Tongue (tissue), 1 donor: ENCODE data around the gene TARP.
A peak's percentile ranks its signal among the peaks of the same experiment; 100 is the strongest.

Experiments
- DNase-seq: peaks from one replicate; pipeline ENCODE4 v3.0.0-alpha.2; 2015

Gene TARP

DNA sequence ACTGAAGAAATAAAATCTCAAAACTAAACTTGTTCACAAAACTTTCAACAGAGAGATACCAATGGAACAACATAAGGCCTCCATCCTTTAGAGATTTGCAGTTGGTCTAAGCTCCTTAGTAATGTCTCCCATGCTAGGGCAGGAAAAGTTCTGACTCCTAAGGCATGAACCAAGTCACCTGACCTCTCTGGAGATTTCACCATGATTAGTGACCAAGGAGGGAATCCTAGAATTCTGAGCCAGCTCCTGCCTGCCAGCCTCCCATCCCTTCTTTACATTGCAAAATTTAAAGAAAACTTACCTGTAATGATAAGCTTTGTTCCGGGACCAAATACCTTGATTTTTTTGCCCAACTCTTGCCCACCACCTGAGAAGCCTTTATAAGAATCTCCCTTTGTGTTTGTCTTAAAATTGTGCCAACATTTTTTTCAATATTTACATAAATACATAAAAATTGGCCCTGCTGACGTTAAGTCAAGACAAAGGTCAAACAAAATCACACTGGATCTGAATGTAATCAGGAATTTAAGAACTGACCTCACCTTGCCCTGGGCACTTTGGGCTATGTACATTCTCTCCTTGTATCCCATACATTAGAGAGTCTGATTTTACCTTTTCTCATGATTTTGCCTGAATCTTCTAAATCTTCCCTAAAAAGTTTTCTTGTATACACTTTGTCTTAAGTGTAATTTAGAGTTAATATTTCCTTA, at the start of gene TARP:
Gene TARP (minus strand): TSS at position 351 of the 710 bp plus-strand sequence.
- no peak for DNase-seq

DNA sequence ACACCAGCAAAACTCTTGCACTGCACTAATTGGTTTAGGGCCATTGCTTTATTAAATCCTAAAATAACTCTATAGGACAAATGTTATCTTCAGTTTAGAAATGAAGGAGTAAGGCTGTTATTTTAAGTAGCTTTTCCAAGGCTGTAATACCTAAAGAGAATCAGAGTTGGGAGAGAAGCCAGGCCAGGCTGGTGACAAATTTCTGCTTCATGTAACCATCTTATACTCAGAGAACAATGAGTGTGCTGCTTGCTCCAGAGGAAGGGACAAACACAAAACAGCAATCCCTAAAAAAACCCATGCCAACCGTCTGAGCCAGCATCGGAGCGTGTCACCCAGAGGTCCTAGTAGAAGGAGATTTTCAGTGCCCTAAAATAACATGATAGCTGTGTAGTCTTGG, 49.7 kb upstream of the TARP start:
- DNase-seq, result no peak

DNA sequence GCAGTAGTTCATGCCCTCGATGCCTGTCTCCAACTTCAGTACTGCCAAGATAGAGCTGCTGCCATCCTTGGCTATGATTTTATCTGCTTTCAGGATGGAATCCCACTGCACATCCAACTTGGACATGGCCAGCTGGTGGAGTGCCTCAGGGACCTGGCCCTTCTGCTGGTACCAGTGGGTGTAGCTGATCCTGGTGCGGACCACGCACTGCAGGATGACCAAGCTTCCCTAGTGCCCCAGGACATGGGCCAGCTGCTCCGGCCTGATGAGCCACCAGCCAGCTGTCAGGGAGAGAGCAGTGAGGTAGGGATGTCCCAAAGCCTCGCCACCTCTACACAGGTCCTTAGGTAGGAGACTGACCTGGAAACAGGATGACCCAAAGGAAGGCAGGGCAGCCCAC, 49.0 kb upstream of the TARP start:
- no peak for DNase-seq

DNA sequence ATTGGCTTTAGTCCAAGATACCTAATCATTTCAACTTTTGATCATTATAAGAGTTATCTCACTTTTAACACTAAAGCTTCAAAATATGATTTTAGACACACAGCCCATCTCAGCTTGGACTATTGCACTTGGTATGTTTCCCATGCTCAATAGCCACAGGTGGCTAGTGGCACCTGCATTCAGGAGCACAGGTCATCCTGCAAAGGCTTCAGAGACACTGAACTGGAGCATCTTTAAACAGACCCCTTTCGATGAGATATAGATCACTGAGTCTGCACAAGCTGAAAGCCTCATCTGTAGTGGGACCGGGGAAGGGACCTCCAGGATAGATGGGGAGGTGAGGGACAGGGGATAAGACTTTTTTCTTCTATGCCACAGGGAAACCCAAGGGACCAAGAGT, 48.5 kb upstream of the TARP start:
- DNase-seq, result no peak

DNA sequence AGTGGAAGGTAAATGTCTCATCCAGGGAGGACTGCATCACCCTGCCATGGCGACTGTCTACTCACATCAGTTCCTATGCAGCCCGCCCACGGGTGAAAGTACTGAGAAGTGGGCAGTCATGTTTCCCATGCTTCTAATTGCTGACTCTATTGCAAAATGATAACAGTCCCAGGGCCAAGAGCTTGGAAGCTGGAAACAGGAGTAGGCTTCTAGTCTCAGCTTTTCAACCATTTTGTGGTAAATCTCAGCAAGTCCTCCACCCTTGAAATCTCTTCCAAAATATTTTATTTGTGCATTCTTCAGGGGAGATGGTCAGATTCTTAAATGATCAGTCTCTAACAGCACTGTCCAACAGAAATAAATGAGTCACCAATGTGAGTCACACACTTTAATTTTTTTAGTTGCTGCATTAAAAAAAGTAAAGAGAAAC, 48.1 kb upstream of the TARP start:
- DNase-seq, result no peak

DNA sequence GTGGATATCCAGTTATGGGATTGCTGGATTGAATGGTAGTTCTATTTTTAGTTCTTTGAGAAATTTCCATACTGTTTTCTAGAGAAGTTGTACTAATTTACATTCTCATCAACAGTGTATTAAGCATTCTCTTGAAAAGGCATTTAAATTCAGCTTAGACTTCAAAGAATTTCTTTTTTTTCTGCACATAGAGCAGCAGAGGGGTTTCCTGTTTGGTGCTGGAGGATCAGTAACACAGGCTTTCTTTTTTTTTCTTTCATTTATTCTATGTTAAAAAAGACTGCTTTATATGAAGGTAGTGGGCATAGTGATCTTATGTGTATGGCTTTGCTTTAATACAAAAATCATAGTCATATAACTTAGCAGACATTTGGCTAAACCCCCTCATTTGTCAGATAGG, 47.6 kb upstream of the TARP start:
- no peak for DNase-seq

DNA sequence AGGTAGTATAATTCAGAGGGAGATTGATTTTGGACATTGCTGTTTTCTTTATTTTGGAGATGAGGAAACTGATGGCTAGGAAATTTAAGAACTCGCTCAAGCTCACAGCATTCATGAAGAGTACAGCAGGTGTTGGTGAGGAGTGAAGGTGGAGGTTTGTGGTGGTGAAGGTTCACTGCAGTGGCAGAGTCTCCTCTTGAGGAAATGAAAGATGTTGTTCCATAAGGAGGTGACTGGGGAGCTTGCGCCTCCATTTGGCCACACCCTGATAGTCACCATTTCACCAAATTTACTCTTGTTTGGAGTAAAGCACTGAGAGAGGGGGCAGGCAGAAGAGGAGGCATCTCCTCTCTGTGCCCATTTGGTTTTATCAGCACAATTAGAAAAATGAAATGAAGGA, 46.4 kb upstream of the TARP start:
- DNase-seq, result no peak

DNA sequence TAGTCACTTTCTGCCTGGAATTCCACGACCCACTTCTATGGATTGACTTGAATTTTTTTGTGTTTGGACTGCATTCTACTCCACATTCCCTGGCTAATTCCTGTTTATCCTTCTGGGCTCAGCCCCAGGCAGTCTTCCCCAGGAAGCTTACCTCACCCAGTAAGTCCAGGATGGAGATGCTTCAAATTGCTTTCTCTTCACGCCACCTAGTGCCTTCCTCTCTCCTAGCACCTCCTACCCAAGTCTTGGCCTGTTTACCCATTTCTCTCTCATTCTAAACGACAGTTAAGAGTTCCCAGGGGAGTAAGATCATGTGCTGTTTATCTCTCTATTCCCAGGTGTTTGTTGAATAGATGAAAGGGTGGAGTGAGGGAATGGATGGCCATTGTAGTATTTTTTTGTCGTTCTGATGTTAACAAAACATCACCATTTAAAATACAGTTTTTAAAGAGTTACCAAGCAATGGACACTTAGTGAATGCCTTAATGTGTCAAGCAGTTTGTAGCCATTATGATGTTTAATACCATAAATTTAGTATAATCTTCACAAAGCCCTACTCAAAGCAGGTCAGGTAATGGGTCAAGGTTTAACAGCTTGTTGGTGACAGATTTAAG, 45.5 kb upstream of the TARP start:
- peak; percentile 75 for DNase-seq

DNA sequence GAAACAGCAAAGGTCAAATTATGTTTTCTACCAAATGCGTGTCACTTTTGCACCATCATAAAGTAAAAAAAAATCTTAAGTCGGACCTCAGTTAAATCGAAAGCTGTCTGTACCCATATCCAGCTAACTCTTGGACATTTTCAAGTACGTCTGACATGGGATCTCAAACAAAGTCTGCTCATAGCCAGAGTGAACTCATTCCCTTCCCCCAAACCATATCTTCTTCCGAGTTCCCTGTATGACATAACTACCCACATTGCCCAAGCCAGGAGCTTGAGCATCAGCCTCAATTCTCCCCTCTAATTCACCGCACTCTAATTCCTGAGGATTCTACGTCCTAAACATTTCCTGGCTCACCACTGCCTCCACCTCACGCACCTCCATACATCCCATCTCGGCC, 44.8 kb upstream of the TARP start:
- DNase-seq, result no peak

DNA sequence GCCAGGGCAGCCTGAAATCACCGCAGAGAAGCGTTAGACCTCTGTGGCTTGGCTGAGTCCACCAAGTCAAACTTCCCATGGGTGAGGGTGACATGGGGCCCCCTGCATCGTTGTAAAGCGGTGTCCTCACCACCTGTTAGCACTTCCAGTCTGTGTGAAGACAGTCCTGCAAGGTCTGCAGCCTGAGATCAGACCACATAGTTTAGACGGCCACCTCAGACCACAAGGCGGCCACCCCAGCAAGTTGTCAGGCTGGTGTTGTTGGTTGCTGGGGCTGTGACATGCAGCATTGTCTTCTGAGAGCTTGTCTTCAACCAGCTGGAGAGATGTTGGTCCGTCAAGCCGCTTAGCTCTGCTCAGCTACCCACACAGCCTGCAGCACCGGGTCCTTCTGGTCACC, 44.1 kb upstream of the TARP start:
- no peak for DNase-seq

DNA sequence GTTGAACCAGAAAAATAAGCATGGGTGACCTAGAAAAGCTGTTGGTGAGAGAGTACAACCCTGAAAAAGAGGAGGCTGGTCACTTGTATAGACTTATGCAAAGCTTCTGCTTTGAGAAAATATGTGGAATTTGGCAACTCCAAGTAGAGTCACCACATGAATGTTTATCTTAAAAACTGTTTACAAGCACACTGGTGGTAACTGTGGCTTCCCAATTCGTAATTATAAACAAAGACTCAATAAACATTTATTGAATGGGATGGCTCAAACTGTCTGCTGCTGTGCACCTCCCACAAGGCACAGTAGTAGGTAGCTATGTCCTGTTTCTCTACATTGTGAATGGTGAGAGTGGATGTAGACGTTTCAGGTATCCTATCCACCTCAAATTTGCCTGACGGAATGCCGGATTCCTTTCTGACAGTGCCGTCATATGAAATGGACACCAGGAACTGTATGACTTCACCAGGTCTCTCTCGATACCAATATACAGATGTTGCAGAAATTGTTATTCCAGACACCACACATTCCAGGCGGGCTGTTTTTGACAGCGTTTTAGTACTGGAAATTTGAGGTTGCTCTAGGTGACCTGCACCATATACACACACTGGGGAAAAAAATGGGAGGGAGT, 43.4 kb upstream of the TARP start:
- DNase-seq, result no peak

DNA sequence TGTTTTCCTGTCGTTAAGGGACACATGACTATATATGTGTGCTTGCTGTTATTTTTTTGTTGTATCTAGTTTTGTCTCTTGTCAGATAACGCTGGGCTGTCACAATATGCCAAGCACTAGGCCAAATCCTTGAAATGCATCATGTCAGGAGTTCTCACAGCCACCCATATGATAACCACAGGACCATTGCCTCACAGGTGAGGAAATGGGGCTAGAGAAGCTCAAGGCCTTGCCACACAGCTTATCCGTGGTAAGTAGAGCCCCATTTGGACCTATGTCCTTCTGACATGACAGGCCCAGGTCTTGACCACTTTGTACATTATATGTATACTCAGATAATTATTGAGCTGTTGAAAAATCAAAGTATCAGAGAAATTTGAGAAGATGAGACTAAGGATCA, 42.0 kb upstream of the TARP start:
- no peak for DNase-seq

DNA sequence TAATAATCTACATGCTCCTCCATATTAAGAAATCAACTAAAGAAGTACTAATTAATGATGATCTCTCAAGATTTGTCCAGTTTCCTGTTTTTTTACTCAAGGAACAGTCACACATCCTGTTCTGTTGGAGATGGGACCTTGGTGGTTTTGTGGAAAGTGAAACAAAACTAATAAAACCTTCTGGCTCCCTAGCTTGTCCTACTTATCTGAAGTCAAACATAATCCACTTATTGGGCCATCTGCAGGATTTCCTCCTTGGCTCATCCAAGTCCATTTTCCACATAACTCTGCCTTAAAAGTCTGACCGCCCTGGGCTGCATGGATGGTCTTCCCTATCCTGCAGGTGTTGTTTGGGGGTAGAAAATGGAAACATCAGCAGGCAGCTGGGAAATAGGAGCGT, 39.4 kb upstream of the TARP start:
- no peak for DNase-seq

DNA sequence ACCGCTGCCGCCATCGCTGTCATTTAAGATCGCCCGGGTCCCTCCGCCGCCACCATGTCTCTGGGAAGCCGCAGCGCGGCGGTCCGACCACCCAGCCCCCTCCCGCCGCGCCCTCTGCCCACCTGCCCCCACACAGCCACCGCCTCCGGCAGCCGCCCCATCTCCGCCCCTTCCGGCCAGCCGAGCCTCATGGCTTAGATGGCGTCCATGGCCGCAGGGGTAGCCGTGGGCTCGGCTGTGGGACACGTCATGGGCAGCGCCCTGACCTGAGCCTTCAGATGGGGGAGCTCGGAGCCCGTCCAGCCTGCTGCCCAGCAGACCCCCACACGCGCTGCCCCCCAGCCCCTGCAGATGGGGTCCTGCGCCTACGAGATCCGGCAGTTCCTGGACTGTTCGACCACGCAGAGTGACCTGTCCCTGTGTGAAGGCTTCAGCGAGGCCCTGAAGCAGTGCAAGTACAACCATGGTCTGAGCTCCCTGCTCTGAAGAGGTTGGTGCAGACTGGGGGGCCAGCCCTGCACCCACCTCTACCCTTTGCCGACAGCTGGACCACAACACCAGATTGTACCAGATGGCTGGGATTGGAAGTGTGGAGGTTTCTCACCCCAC, 38.0 kb upstream of the TARP start:
- peak; percentile 56 for DNase-seq

DNA sequence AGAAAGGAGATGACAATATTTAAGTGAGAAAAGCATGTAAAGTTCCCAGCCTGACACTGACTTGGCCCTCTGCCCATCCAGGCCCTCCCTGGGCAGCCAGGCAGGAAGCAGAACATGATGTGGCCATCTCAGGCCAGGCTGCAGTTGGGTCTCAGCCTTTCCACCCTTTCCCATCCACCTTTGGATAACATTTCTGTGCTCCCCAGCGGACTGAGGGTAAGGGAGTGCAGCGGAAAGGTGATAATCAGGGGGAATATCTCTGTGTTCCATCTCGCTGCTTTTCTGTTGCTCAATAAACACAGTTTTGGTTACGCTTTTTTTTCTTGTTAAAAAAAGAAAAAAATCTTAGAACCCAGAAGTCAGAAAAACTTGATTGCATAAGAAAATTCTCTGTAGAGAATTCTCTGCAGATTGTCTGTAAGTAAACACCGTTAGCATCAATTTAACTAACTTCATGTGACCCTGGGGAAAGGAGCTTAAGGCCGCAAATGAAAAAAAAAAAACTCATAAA, 37.2 kb upstream of the TARP start:
- DNase-seq, result peak; percentile 32

DNA sequence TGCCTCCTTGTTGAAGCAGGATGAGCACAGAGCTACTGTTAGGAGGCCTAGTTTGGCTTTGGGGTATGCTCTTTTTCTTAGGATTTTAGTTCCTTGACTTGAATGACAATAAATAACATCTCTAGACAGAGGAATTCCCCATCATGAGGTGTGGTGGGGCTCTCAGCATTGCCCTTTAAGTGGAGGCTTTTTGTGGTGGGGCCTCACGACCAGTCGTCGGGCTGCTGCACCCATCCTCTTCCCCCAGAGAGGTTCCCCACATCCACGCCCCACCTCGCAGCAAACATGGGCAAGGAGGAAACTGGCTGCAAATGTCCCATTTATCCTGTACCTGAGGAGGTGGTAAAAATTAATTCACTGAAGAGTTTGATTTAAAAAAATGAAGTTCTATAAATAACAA, 36.1 kb upstream of the TARP start:
- no peak for DNase-seq

DNA sequence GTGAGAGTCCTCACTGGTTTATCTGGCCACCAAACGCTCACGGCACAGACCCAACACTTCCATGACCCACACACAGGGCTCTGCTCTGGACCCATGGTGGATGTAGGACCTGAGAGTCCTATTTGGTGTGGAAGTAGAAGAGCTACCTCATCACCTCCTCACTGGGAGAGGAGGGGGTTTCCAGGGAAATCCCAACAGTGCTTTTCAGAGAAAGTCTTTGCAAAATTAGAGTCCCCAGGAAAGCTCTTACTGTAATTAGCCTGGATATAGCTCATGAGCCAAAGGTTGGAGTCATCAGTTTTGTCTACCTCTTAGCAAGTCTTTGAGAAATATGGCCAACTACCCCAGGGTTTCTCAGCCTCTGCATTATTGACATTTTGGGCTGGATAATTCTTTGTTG, 34.7 kb upstream of the TARP start:
- DNase-seq, result no peak

DNA sequence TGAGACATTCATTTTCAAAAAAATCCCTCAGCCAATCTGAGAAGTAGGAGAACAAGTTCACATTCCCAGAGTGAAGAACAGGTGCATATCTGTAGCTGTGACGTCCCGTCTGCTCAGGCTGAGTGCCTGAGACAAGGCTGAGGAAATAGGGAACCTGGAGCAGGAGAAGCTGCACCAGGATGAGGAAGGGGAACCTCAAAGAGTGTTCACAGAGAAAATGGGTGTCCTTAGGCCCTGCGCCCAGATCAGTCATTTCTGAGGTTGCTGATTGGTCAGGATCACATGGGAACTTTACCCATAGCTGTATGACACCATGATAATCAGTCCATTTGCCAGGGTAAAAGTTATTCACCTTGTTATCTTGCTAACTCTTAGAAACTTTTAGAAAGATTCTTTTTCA, 34.2 kb upstream of the TARP start:
- no peak for DNase-seq

DNA sequence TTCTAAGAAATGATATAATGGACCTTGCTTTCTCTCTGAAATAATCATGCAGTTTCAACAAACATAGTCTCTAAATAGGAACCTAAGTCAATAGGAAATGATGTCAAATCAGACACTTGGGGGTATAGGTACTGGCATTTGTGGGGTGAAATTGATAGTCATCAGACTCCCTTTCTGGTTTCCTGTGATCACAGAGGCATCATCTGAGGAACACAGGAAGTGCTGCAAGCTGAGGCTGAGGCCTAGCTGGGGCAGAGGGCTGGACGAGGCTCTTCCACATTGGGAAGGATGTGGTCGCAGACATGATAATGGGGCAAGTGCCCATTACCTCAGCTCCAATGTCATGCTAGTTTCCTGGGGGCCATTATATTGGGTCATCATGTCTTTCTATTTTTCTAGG, 33.5 kb upstream of the TARP start:
- no peak for DNase-seq

DNA sequence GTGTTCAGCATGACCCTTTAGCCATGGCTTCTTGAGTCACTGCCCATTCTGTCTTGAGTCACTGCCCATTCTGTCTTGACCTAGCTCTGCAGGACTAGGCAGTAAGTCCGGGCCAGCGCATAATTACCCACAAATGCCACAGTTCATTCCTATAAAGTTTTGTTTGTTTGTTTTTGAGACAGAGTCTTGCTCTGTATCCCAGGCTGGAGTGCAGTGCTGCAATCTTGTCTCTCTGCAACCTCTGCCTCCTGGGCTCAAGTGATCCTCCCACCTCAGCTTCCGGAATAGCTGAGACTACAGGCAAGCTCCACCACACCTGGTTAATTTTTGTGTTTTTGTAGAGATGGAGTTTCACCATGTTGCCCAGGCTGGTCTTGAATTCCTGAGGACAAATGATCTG, 32.7 kb upstream of the TARP start:
- DNase-seq, result no peak

DNA sequence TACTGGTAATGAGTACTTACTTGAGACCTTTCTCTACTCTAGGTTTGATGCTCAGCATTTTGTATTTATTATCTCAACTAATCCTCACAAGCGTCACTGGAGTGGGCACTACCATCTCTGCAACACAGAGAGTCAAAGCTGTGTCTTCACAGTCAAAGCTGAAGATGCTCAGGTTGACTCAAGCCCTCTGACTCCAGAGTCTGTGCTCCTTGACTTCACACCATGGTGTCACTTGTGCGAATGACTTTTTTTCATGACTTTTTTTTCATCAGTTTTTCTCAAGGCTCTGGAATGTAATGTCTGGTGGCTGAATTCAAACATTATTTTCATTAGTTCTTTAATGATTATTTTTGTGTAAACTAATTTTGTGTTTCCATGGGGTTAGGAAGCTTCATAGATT, 30.4 kb upstream of the TARP start:
- no peak for DNase-seq

DNA sequence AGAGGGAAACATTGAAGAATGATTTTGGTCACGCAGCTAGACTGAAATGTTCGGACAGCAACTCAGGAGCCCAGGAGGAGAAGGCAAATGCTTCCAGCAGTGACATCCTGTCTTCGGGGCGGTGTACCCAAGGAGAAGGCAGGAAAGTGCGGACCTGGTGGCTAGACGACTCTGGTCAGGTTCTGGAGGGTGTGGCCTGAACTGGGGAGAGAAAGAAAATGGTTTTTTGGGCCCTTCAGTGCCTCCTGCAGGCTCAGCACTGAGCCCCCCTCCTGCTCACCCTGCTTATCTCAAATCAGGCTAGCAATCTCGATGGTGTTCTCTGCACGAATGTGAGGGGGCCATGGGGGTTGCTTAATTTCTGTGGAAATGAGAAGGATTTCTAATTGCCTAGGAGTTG, 26.7 kb upstream of the TARP start:
- no peak for DNase-seq

DNA sequence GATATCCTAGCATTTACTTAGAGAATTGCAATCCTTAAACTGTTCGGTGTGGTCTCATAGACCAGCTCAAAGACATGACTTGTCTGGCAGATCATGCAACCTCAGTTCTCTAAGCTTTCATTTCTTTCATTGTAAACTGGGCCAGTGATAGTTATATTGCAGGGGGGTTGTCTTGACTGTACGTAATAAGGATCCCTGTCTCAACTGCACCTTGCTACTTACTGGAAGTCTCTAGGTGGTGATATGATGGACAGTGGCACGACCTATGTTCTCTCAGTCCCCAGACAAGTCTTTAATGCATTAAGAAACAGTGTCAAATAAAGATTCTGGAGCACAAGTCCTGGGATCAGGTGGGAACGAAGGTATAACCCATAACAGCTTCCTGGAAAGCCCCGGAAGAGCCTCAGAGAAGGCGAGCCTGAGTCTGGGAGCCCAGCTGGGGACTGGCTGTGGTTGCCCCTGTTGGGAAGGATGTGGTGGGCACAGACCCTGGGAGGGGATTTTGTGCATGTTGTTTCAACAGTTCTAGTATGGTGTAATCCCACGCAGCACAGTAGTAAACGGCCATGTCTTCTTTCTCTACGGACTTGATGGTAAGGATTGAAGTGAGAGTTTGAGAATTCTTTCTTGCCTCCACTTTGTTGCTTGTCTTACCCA, 26.0 kb upstream of the TARP start:
- no peak for DNase-seq
